LNCAP (cell line): Measurements from ENCODE around the gene CHST12.

ENCODE experiments used
- TF ChIP-seq, protein P1 (sequence below): fragments of 450-650 bp; IDR thresholded peaks from 2 replicates; pipeline ENCODE4 v1.5.1; 2017; ENCODE audit warnings: mild to moderate bottlenecking

Gene CHST12

DNA sequence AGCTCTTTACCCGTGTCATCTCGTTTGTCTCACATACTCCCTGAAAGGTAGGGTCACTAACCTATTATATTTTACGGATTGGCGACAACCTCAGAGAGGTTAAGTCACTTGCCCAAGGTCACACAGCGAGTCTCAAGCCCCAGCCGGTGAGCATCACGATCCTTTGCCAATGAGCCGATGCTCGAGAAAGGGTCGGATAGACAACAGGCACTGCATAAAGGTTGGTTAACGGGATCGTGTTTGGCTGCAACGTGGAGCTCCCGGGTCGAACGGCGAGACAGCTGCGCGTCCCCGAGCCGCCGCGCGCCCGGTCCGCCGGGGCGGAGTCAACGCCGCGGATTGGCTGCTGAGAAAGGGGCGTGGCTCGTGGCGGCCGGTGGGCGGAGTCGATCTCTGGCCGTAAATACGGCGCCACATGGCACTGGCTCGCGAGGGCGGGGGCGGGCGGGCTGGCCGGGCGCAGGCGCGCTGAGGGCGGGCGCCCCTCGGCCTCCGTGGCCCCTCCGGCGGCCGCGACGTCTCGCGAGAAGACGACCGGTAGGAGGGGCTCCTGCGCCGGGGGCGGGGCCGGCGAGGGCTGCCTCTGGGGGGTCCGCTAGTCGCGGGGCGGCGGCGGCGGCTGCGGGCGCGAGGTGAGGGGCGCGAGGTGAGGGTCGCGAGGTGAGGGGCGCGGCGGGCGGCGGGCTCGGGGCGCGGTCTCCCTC is at the start of gene CHST12:
TSS of gene CHST12 (plus strand) at position 598 of the 704 bp plus-strand sequence. CDS start 29,029 bp downstream, outside the sequence.
- TF ChIP-seq, protein P1, sequence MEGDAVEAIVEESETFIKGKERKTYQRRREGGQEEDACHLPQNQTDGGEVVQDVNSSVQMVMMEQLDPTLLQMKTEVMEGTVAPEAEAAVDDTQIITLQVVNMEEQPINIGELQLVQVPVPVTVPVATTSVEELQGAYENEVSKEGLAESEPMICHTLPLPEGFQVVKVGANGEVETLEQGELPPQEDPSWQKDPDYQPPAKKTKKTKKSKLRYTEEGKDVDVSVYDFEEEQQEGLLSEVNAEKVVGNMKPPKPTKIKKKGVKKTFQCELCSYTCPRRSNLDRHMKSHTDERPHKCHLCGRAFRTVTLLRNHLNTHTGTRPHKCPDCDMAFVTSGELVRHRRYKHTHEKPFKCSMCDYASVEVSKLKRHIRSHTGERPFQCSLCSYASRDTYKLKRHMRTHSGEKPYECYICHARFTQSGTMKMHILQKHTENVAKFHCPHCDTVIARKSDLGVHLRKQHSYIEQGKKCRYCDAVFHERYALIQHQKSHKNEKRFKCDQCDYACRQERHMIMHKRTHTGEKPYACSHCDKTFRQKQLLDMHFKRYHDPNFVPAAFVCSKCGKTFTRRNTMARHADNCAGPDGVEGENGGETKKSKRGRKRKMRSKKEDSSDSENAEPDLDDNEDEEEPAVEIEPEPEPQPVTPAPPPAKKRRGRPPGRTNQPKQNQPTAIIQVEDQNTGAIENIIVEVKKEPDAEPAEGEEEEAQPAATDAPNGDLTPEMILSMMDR: no peak

DNA sequence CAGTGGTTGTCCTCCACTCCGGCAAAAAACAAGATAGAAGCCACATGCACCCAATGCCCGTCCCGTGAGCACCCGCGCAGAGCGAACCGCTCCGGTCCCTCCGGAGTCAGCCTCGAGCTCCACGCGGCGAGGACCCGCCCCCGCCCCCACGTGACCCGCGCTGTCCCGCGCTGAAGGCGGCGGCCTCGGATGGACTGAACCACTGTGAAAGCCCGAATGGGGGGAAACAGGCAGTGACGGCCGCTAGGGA is 49.5 kb upstream of the CHST12 start:
- TF ChIP-seq, protein P1: no peak

DNA sequence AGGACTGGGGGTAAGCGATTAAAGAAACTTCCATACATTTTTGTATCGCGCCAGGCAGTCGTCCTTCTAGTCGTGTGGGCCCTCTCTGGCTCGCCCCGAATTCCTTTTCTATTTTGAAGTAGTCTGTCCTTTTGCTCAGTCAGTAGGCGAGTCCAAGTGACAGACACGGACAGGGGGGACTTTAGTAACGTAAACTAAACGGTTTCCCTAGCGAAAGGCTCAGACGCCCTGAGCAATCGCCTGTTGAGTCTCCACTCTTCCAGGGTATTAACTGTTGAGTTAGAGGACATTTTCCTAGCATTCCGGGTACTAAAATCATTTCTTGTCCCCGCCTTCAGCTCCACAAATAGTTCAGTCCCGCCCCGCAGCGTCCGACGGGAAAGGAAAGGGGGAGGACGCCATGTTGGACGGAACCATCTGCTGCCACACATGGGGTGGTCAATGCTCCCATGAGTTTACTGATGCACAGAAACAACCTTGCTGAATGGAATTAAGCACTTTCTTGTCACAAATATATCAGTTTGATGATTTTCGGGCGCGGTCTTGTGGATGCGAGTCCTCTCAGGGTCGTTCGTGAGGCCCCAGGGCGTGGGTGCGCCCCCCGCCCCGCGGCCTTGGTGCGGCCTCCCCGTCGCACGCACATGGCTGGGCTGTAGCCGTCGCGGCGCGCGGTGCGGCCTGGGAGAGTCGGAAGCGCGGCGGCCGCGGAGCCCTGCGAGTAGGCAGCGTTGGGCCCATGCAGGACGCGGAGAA is 49.0 kb upstream of the CHST12 start, which contains the start of gene EIF3B:
TSS of gene EIF3B (plus strand) at position 642 of the 753 bp plus-strand sequence. CDS start at position 737, 95 bp downstream.
- TF ChIP-seq, protein P1: no peak

DNA sequence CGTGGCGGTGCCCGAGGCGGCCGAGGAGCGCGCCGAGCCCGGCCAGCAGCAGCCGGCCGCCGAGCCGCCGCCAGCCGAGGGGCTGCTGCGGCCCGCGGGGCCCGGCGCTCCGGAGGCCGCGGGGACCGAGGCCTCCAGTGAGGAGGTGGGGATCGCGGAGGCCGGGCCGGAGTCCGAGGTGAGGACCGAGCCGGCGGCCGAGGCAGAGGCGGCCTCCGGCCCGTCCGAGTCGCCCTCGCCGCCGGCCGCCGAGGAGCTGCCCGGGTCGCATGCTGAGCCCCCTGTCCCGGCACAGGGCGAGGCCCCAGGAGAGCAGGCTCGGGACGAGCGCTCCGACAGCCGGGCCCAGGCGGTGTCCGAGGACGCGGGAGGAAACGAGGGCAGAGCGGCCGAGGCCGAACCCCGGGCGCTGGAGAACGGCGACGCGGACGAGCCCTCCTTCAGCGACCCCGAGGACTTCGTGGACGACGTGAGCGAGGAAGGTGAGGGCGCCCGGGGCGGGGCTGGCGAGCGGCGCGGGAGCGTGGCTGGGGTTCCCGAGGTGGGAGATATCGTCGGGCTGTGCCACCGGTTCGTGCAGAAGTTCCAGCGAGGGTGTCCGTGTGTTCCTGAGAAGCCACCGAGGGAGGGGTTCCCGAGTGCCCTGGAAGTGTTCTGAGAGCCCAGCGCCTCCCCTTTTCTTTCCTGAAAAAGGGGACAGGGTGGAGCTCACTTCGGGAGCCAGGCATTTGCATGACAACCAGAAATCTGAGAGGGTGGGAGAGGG is 48.3 kb upstream of the CHST12 start:
- TF ChIP-seq, protein P1: no peak

DNA sequence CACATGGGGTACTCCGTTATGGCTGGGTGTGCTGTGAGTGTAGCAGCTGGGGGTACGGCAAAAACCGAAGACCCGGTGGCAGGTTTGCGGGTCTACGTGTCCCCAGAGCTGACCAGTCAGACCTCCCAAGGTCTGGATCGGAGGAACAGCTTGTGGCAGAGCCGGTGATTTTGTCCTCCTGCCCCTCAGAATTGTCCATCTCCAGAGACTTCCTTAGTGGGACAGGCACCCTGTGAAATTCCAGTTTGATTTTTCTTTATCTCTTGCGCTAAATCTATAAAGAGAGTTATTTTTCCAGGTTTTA is 47.8 kb upstream of the CHST12 start:
- TF ChIP-seq, protein P1: no peak

DNA sequence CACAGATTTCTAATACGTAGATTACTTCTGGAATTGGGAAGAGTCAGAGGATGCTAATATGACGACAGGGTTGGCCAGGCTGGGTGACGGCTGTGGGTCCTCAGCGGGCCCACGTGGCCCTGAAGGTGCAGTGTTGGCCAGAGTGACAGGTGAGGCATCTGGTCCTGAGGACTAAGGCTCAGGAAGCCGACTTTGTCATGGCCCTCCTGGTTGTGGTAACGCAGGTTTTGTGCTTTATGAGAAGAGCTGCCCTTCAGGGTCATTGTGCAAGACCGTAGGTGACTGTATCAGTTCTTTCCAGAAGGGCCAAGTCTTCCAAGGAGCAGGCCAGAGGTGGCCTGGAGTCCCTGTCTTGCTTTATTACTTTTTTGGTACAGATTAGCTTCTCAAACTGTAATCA is 46.2 kb upstream of the CHST12 start:
- TF ChIP-seq, protein P1: no peak

DNA sequence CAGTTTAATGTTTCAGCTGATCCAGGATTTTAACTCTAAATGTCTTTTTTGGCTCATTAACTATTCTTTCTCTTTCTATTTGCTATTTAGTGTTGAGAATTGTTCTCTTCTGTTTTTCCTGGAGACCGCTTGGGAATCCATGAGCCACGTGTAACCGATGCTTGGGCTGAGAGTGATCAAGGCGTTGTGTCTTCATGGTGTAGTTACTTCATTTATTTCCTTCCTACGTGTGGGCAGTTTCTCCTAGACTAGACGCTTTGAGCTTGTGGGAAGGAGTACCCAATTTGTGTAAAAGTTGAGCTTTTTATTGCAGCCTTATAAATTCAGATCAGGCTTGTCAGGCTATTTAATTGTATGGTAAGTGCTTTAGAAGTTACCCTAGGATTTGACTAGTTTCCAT is 45.8 kb upstream of the CHST12 start:
- TF ChIP-seq, protein P1: no peak
